CD4-positive, CD25-positive, alpha-beta regulatory T cell (primary cell): ENCODE data around the gene ETV1. TPM values are rescaled to one million over a fixed set of nuclear protein-coding genes. Genes with fewer than 3 reads are reported as not detected.

ENCODE experiments used
- ATAC-seq, 2 donors: fragments of 150-1000 bp; cut with Tn5 transposase; one replicate each; pipeline ENCODE4 v1.10.0; 2021; ENCODE audit warnings: low read depth in 2 of 2, moderate number of reproducible peaks in 2 of 2, moderate library complexity in 1 of 2
- DNase-seq, 3 donors: peaks; one replicate each; pipeline versions ENCODE4 v3.0.0 to v3.0.0-alpha.2; 2012 to 2022; ENCODE audit warnings: mixed read lengths in 1 of 3
- H3K27ac ChIP-seq: one replicate; pipeline ENCODE4 v1.7.0; 2013; ENCODE audit warnings: mild to moderate bottlenecking, low read length; ENCODE audit not compliant: insufficient read depth, poor library complexity, severe bottlenecking
- H3K27me3 ChIP-seq: one replicate; pipeline ENCODE4 v1.7.0; 2013; ENCODE audit warnings: low read length; ENCODE audit not compliant: control insufficient read depth, insufficient read depth
- H3K36me3 ChIP-seq: one replicate; pipeline ENCODE4 v1.7.0; 2013; ENCODE audit warnings: mild to moderate bottlenecking, low read length, moderate library complexity; ENCODE audit not compliant: control insufficient read depth, insufficient read depth
- H3K4me1 ChIP-seq: 2 replicates; pipeline ENCODE4 v1.7.0; 2013; ENCODE audit warnings: mild to moderate bottlenecking, low read length; ENCODE audit not compliant: insufficient read depth, control insufficient read depth, poor library complexity, severe bottlenecking
- H3K4me3 ChIP-seq: one replicate; pipeline ENCODE4 v1.7.0; 2013; ENCODE audit warnings: low read depth, mild to moderate bottlenecking, low read length, moderate library complexity
- H3K9me3 ChIP-seq, 2 experiments: 1 replicate in 1 of 2; 2 replicates in 1 of 2; pipeline ENCODE4 v1.7.0; 2013; ENCODE audit warnings: low read length in 2 of 2, mild to moderate bottlenecking in 1 of 2, moderate library complexity in 1 of 2; ENCODE audit not compliant: control insufficient read depth in 2 of 2
- H3K27ac Mint-ChIP-seq, 3 donors: one replicate each; pipeline ENCODE4 v1.8.0; 2020 to 2022; ENCODE audit warnings: mild to moderate bottlenecking in 3 of 3, mixed read lengths in 3 of 3, moderate library complexity in 2 of 3
- H3K27me3 Mint-ChIP-seq: one replicate; pipeline ENCODE4 v1.8.0; 2022; ENCODE audit warnings: mild to moderate bottlenecking, mixed read lengths
- H3K36me3 Mint-ChIP-seq: one replicate; pipeline ENCODE4 v1.8.0; 2020; ENCODE audit warnings: mixed read lengths
- H3K4me1 Mint-ChIP-seq, 4 donors: one replicate each; pipeline ENCODE4 v1.8.0; 2020 to 2022; ENCODE audit warnings: mixed read lengths in 4 of 4, mild to moderate bottlenecking in 1 of 4
- H3K4me3 Mint-ChIP-seq, 4 donors: one replicate each; pipeline ENCODE4 v1.8.0; 2020 to 2022; ENCODE audit warnings: mild to moderate bottlenecking in 4 of 4, mixed read lengths in 4 of 4, moderate library complexity in 3 of 4
- H3K9me3 Mint-ChIP-seq, 7 donors: one replicate each; pipeline ENCODE4 v1.8.0; 2020 to 2022; ENCODE audit warnings: mixed read lengths in 7 of 7, mild to moderate bottlenecking in 3 of 7, moderate library complexity in 2 of 7
- polyA plus RNA-seq, 4 donors: library from polyadenylated mRNA; unstranded; fragments of 300-500 nt; fragmentation: Illumina TruSeq; gene quantifications; one replicate each; pipeline ENCODE4 v1.2.3, GENCODE V29; 2021
- total RNA-seq: library from RNA; stranded (reverse); gene quantifications from one replicate; pipeline ENCODE4 v1.2.3, GENCODE V29; 2022

ETV1 gene
- total and polyA plus RNA-seq, 5 donors from 2014 or later = 0.07 to 1.2 (median 0.48) TPM; not detected in 1

DNA sequence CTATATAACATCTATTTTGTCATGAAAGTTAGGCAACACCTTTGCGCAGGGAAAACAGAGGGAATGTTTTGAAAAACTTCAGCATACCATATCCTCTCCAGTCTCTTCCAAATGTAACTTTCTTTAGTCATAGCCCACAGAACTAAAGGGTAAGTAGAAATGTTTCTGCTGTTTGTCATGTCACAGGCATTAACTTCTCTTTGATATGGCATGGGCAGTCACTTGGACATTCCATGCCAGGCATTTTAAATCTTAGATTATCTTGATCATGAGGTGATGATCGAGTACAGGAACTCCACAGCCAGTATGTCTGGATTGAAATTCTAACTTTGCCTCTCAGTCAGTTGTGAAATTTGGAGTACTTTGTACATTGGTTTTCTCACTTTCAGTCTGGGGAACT, 27.5 kb upstream of the ETV1 start:
- no peaks in the 10 kb centered on the region for H3K27me3 Mint-ChIP-seq
- no peak for ATAC-seq
- H3K27me3 ChIP-seq = no peaks in the 10 kb centered on the region
- no peaks in the 10 kb centered on the region for H3K4me1 ChIP-seq
- H3K36me3 ChIP-seq = no peaks in the 10 kb centered on the region
- no peaks in the 10 kb centered on the region for H3K36me3 Mint-ChIP-seq
- no peak for DNase-seq
- no peak overlapping the region for H3K4me3 ChIP-seq
- peaks cover 0 to 5% (median 1%) of the 10 kb centered on the region in 7 donors for H3K9me3 Mint-ChIP-seq
- no peaks in the 10 kb centered on the region for H3K4me1 Mint-ChIP-seq
- H3K27ac ChIP-seq = no peak overlapping the region
- H3K27ac Mint-ChIP-seq = no peak overlapping the region
- H3K9me3 ChIP-seq = no peaks in the 10 kb centered on the region
- H3K4me3 Mint-ChIP-seq = no peak overlapping the region

DNA sequence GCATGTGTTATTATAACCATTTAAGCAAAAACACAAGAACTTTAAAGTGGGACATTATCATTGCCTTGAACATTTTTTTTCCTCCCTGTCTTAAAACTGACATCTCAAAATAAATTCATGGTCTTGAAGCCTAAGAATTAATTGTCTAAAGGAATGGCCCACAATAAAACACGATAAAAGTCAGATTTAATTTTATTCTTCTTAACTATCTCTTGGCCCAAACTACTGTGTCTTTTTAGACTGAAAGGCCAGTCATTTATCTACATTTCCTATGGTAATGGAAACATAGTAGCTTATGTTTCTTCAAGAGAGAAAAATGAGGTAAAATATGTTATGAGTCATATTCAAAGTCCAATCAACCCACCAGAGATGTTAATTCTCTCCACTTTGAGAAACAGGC, 24.4 kb upstream of the ETV1 start:
- ATAC-seq = no peak

DNA sequence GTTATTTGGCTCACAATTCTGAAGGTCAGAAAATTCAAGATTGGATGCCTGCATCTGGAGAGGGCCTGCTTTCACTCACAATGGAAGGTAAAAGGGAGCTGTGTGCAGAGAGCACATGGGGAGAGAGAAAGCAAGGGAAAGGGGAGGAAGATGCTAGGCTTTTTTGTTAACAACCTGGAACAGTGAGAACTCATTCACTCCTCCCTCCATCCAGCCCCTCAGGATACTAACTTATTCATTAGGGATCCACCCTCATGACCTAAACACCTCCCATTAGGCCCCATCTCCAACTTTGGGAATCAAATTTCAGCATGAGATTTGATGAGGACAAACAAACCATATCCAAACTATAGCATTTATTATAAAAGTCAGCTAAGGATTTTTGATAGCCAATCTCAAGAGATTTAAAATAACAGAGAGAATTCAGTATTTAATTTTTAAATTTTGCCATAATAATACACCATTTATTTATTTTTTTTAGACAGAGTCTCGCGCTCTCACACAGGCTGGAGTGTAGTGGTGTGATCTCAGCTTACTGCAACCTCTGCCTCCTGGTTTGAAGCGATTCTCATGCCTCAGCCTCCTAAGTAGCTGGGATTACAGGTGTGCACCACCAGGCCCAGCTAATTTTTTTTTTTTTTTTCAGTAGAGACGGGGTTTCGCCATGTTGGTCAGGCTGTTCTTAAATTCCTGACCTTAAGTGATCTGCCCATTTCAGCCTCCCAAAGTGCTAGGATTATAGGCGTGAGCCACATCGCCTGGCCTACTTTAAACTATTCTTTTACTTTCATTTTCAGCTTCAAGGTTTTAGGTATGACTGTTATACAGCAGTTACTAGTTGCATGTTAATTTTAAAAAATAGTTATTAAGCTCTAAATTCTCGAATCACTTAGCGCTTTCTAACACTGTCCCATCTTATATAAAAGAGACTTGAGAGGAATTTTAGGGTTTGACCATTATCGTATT, 20.3 kb upstream of the ETV1 start:
- H3K4me3 ChIP-seq = no peak overlapping the region
- no peaks in the 10 kb centered on the region for H3K36me3 ChIP-seq
- no peaks in the 10 kb centered on the region for H3K27me3 Mint-ChIP-seq
- no peaks in the 10 kb centered on the region for H3K4me1 Mint-ChIP-seq
- H3K4me1 ChIP-seq = no peaks in the 10 kb centered on the region
- no peak overlapping the region for H3K27ac Mint-ChIP-seq
- H3K36me3 Mint-ChIP-seq = no peaks in the 10 kb centered on the region
- H3K9me3 ChIP-seq = no peaks in the 10 kb centered on the region
- no peaks in the 10 kb centered on the region for H3K27me3 ChIP-seq
- DNase-seq (no peak), ATAC-seq (no peak)
- peak overlapping the region in 1 of 4 donors; percentile 84 for H3K4me3 Mint-ChIP-seq
- H3K27ac ChIP-seq = no peak overlapping the region
- peaks cover 0 to 7% (median 2%) of the 10 kb centered on the region in 7 donors for H3K9me3 Mint-ChIP-seq

More for the DNA sequence above, 24.4 kb upstream of the ETV1 start:
- Histone ChIP-seq H3K27me3 (no peaks in the 10 kb centered on the region), H3K4me1 (no peaks in the 10 kb centered on the region), H3K27ac (no peak overlapping the region), H3K36me3 (no peaks in the 10 kb centered on the region), H3K4me3 (no peak overlapping the region), H3K9me3 (no peaks in the 10 kb centered on the region)
- Mint-ChIP-seq H3K9me3 (peaks cover 0 to 5% (median 2%) of the 10 kb centered on the region in 7 donors), H3K27me3 (no peaks in the 10 kb centered on the region), H3K4me1 (no peaks in the 10 kb centered on the region), H3K4me3 (no peak overlapping the region), H3K27ac (no peak overlapping the region), H3K36me3 (no peaks in the 10 kb centered on the region)
- no peak for DNase-seq

DNA sequence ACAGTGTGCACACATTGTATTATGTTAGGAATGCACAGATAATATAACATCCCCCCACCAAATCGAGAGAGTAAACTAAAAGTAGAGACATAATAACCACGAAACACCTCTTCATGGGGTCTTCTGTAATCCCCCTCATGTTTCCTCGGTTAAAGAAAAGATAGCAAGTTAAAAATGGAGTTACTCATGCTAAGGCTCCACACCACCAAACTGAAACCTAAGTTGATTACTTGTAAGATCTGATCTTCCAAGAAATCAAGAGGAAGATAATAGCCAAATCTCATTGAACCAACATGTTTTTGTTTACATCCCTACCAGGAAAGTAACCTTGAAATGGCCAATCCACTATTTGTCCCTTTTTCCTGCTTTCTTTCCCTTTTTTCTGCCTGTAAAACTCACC, 11.7 kb upstream of the ETV1 start:
- Histone ChIP-seq H3K4me1 (no peaks in the 10 kb centered on the region), H3K9me3 (no peaks in the 10 kb centered on the region), H3K27me3 (no peaks in the 10 kb centered on the region), H3K36me3 (no peaks in the 10 kb centered on the region), H3K4me3 (no peak overlapping the region), H3K27ac (no peak overlapping the region)
- no peak for DNase-seq
- Mint-ChIP-seq H3K4me1 (no peaks in the 10 kb centered on the region), H3K9me3 (peaks cover 0 to 9% (median 5%) of the 10 kb centered on the region in 7 donors), H3K36me3 (no peaks in the 10 kb centered on the region), H3K27me3 (no peaks in the 10 kb centered on the region), H3K4me3 (no peak overlapping the region), H3K27ac (no peak overlapping the region)
- no peak for ATAC-seq

- H3K4me3 Mint-ChIP-seq = no peak overlapping the region
- no peaks in the 10 kb centered on the region for H3K4me1 Mint-ChIP-seq
- H3K36me3 ChIP-seq = no peaks in the 10 kb centered on the region
These were observed 10.8 kb upstream of the ETV1 start for GRCh38 chr7:14000247-14000646.

GRCh38 chr7:13998866-13999265, 9.4 kb upstream of the ETV1 start:
- Histone ChIP-seq H3K27ac (no peak overlapping the region), H3K36me3 (no peaks in the 10 kb centered on the region), H3K4me3 (no peak overlapping the region), H3K27me3 (no peaks in the 10 kb centered on the region), H3K9me3 (no peaks in the 10 kb centered on the region), H3K4me1 (no peaks in the 10 kb centered on the region)
- peaks cover 0 to 5% (median 0%) of the 10 kb centered on the region in 7 donors for H3K9me3 Mint-ChIP-seq
- H3K36me3 Mint-ChIP-seq = no peaks in the 10 kb centered on the region
- no peak for DNase-seq
- H3K27me3 Mint-ChIP-seq = no peaks in the 10 kb centered on the region
- ATAC-seq = no peak
- no peak overlapping the region for H3K27ac Mint-ChIP-seq
- no peak overlapping the region for H3K4me3 Mint-ChIP-seq
- H3K4me1 Mint-ChIP-seq = no peaks in the 10 kb centered on the region

More at GRCh38 chr7:14000247-14000646, 10.8 kb upstream of the ETV1 start:
- no peaks in the 10 kb centered on the region for H3K27me3 Mint-ChIP-seq
- Histone ChIP-seq H3K27ac (no peak overlapping the region), H3K9me3 (no peaks in the 10 kb centered on the region), H3K4me3 (no peak overlapping the region), H3K4me1 (no peaks in the 10 kb centered on the region), H3K27me3 (no peaks in the 10 kb centered on the region)
- H3K27ac Mint-ChIP-seq = no peak overlapping the region
- ATAC-seq (no peak), DNase-seq (no peak)
- peaks cover 0 to 5% (median 2%) of the 10 kb centered on the region in 7 donors for H3K9me3 Mint-ChIP-seq
- H3K36me3 Mint-ChIP-seq = no peaks in the 10 kb centered on the region

DNA sequence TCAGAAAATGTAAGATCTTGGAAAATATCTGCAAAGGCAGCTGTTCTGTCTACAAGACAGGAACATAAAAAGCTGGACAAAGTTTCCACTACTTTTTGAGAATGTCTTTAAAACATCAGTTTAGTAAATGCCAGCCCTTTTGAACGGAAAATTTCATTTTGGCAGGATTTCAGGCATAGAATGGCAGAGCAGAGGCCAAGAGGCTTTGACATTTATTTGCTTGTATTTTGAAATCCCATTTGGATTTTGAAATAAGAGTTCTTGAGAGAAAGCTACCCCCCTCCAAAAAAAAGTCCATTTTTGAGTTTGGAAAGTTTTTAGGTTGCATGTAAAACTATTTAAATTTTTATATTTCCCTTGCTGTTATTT, 3.1 kb upstream of the ETV1 start:
- H3K9me3 Mint-ChIP-seq = peaks cover 0 to 5% (median 0%) of the 10 kb centered on the region in 7 donors
- no peak overlapping the region for H3K4me3 ChIP-seq

More for the DNA sequence above, 3.1 kb upstream of the ETV1 start:
- Histone ChIP-seq H3K36me3 (no peaks in the 10 kb centered on the region), H3K4me1 (peaks cover 19% of the 10 kb centered on the region), H3K27me3 (peaks cover 6% of the 10 kb centered on the region), H3K9me3 (no peaks in the 10 kb centered on the region), H3K27ac (no peak overlapping the region)
- Mint-ChIP-seq H3K27me3 (no peaks in the 10 kb centered on the region), H3K4me3 (no peak overlapping the region), H3K4me1 (no peaks in the 10 kb centered on the region), H3K27ac (no peak overlapping the region), H3K36me3 (no peaks in the 10 kb centered on the region)
- ATAC-seq (no peak), DNase-seq (no peak)
